Measurements from ENCODE around the gene ATP6V0D1. TPM values are rescaled to one million over a fixed set of nuclear protein-coding genes. Genes with fewer than 3 reads are reported as not detected.
"Not testable (repeated sequence)": the region's sequence is repeated elsewhere in the genome, so short reads cannot be mapped to it uniquely, and the experiment has no call there.

The ATP6V0D1 gene
- total RNA-seq, 3 donors from 2014 or later: 152 to 253 (median 228) TPM

- no peaks in the 10 kb centered on the region for H3K9me3 ChIP-seq
- intact Hi-C loops (cut with DNase I, micrococcal nuclease): no loop called here
- peak; percentile 73 to 84 (median 73) for DNase-seq
- TF ChIP-seq CTCF (IDR thresholded peaks at IDR 0.05): peak; percentile 47
- peaks cover 5% of the 10 kb centered on the region for H3K4me1 ChIP-seq (ENCODE audit: low read depth)
- ATAC-seq: peak; percentile 96
- peak within 1 kb of the TSS; percentile 9 for H3K4me3 ChIP-seq
- H3K36me3 ChIP-seq (ENCODE audit: low read depth): no peaks in the 10 kb centered on the region
Observed at GRCh38 chr16:67415872-67416793, 64.8 kb downstream of the ATP6V0D1 start, which contains the start of gene ZDHHC1. TSS of gene ZDHHC1 (minus strand) at chr16:67416477. CDS start at chr16:67407775, 8,702 bp downstream.

- DNase-seq; intact Hi-C loops (cut with DNase I, micrococcal nuclease); H3K9me3 ChIP-seq; H3K36me3 ChIP-seq (ENCODE audit: low read depth); ATAC-seq; H3K4me1 ChIP-seq (ENCODE audit: low read depth); H3K4me3 ChIP-seq: not testable (repeated sequence)
Observed at GRCh38 chr16:67415421-67415820, 65.5 kb downstream of the ATP6V0D1 start.

- no peak for DNase-seq
- ATAC-seq: peak; percentile 58
Observed at GRCh38 chr16:67413978-67414911, 66.7 kb downstream of the ATP6V0D1 start.

GRCh38 chr16:67412294-67412693, 68.7 kb downstream of the ATP6V0D1 start:
- H3K4me3 ChIP-seq: no peak overlapping the region
- ATAC-seq: no peak
- no peak for TF ChIP-seq CTCF (IDR thresholded peaks at IDR 0.05)
- H3K4me1 ChIP-seq (ENCODE audit: low read depth): peaks cover 5% of the 10 kb centered on the region
- H3K9me3 ChIP-seq: no peaks in the 10 kb centered on the region
- no peaks in the 10 kb centered on the region for H3K36me3 ChIP-seq (ENCODE audit: low read depth)
- intact Hi-C loops (cut with DNase I, micrococcal nuclease): no loop called here
- DNase-seq: no peak

More at GRCh38 chr16:67413978-67414911, 66.7 kb downstream of the ATP6V0D1 start:
- intact Hi-C loops (cut with DNase I, micrococcal nuclease): no loop called here
- H3K4me3 ChIP-seq: no peak overlapping the region
- H3K4me1 ChIP-seq (ENCODE audit: low read depth): peaks cover 5% of the 10 kb centered on the region
- no peak for TF ChIP-seq CTCF (IDR thresholded peaks at IDR 0.05)
- no peaks in the 10 kb centered on the region for H3K36me3 ChIP-seq (ENCODE audit: low read depth)
- H3K9me3 ChIP-seq: no peaks in the 10 kb centered on the region

GRCh38 chr16:67411339-67411738, 69.6 kb downstream of the ATP6V0D1 start:
- H3K9me3 ChIP-seq: no peaks in the 10 kb centered on the region
- ATAC-seq (no peak), DNase-seq (no peak)
- intact Hi-C loops (cut with DNase I, micrococcal nuclease): no loop called here
- H3K4me3 ChIP-seq: no peak overlapping the region
- TF ChIP-seq CTCF (IDR thresholded peaks at IDR 0.05): no peak
- H3K36me3 ChIP-seq (ENCODE audit: low read depth): no peaks in the 10 kb centered on the region
- peaks cover 5% of the 10 kb centered on the region for H3K4me1 ChIP-seq (ENCODE audit: low read depth)

Measured in mucosa of descending colon (tissue), 3 donors.